T-helper 17 cell (primary cell): ENCODE measurements around the gene ZDHHC7. TPM values are rescaled to one million over a fixed set of nuclear protein-coding genes. Genes with fewer than 3 reads are reported as not detected.
A peak's percentile ranks its signal among the peaks of the same experiment; 100 is the strongest.
"Not testable (repeated sequence)": the region's sequence is repeated elsewhere in the genome, so short reads cannot be mapped to it uniquely, and the experiment has no call there.

Experiments
- ATAC-seq: fragments of 150-1000 bp; cut with Tn5 transposase; 2 replicates; pipeline ENCODE4 v1.10.0; 2021; ENCODE audit warnings: mild to moderate bottlenecking, moderate library complexity
- DNase-seq, 3 donors: peaks; one replicate each; pipeline versions ENCODE4 v3.0.0 to v3.0.0-alpha.2; 2020 to 2021
- H3K9me3 ChIP-seq: one replicate; pipeline ENCODE4 v1.7.0; 2013; ENCODE audit warnings: low read length, mild to moderate bottlenecking; ENCODE audit not compliant: control insufficient read depth, poor library complexity, severe bottlenecking
- H3K27ac Mint-ChIP-seq: one replicate; pipeline ENCODE4 v1.8.0; 2022; ENCODE audit warnings: mild to moderate bottlenecking, moderate library complexity, mixed read lengths
- H3K27me3 Mint-ChIP-seq: one replicate; pipeline ENCODE4 v1.8.0; 2022; ENCODE audit warnings: mixed read lengths
- H3K36me3 Mint-ChIP-seq: one replicate; pipeline ENCODE4 v1.8.0; 2022; ENCODE audit warnings: low read depth, mixed read lengths
- H3K4me1 Mint-ChIP-seq: one replicate; pipeline ENCODE4 v1.8.0; 2022; ENCODE audit warnings: mild to moderate bottlenecking, mixed read lengths
- H3K4me3 Mint-ChIP-seq: one replicate; pipeline ENCODE4 v1.8.0; 2022; ENCODE audit warnings: mild to moderate bottlenecking, moderate library complexity, mixed read lengths
- total RNA-seq, 4 donors: library from RNA in 2 of 4; stranded (reverse) in 2 of 4; gene quantifications; one replicate each; pipeline ENCODE4 v1.2.3 and lab custom pipeline; 2022 to 2026

ZDHHC7 gene
- total RNA-seq (10 to 100 TPM; 35.4 to 46.6 TPM), total RNA-seq (lab: John Stamatoyannopoulos, UW) (43.5 to 80.5 reads per million in 2 donors)

- Mint-ChIP-seq H3K4me1 (peaks cover 22% of the 10 kb centered on the region), H3K27ac (peak within 1 kb of the TSS; percentile 99), H3K36me3 (peaks cover 12% of the 10 kb centered on the region), H3K4me3 (peak within 1 kb of the TSS; percentile 100), H3K27me3 (no peaks in the 10 kb centered on the region)
- peak; percentile 78 to 83 (median 79) for DNase-seq
- H3K9me3 ChIP-seq = no peaks in the 10 kb centered on the region
- ATAC-seq = peak; percentile 95
Observed at GRCh38 chr16:85010931-85011845, at the start of gene ZDHHC7. ZDHHC7 (minus strand) TSS chr16:85011535; CDS start chr16:84990618, 20,917 bp downstream.

GRCh38 chr16:85058909-85059308, 47.6 kb upstream of the ZDHHC7 start:
- peaks cover 38% of the 10 kb centered on the region for H3K4me1 Mint-ChIP-seq
- ATAC-seq (no peak), DNase-seq (no peak)
- no peak overlapping the region for H3K27ac Mint-ChIP-seq
- no peaks in the 10 kb centered on the region for H3K36me3 Mint-ChIP-seq
- H3K4me3 Mint-ChIP-seq = no peak overlapping the region
- H3K27me3 Mint-ChIP-seq = no peaks in the 10 kb centered on the region
- H3K9me3 ChIP-seq = no peaks in the 10 kb centered on the region

GRCh38 chr16:85057948-85058347, 46.6 kb upstream of the ZDHHC7 start:
- no peaks in the 10 kb centered on the region for H3K9me3 ChIP-seq
- ATAC-seq = no peak
- no peak for DNase-seq
- Mint-ChIP-seq H3K4me3 (peak overlapping the region; percentile 12), H3K27me3 (no peaks in the 10 kb centered on the region), H3K36me3 (no peaks in the 10 kb centered on the region), H3K27ac (peak overlapping the region; percentile 98), H3K4me1 (peaks cover 38% of the 10 kb centered on the region)

- H3K9me3 ChIP-seq = no peaks in the 10 kb centered on the region
- peak overlapping the region; percentile 89 for H3K4me3 Mint-ChIP-seq
- peak overlapping the region; percentile 98 for H3K27ac Mint-ChIP-seq
- no peak for DNase-seq
- ATAC-seq = no peak
- no peaks in the 10 kb centered on the region for H3K36me3 Mint-ChIP-seq
- no peaks in the 10 kb centered on the region for H3K27me3 Mint-ChIP-seq
- peaks cover 35% of the 10 kb centered on the region for H3K4me1 Mint-ChIP-seq
Observed at GRCh38 chr16:85057212-85057889, 46.0 kb upstream of the ZDHHC7 start.

GRCh38 chr16:85056211-85056748, 44.9 kb upstream of the ZDHHC7 start:
- H3K9me3 ChIP-seq = no peaks in the 10 kb centered on the region
- H3K4me3 Mint-ChIP-seq = peak overlapping the region; percentile 89
- H3K27me3 Mint-ChIP-seq = no peaks in the 10 kb centered on the region
- peaks cover 35% of the 10 kb centered on the region for H3K4me1 Mint-ChIP-seq
- ATAC-seq (no peak), DNase-seq (no peak)
- no peaks in the 10 kb centered on the region for H3K36me3 Mint-ChIP-seq
- peak overlapping the region; percentile 98 for H3K27ac Mint-ChIP-seq

GRCh38 chr16:85055493-85056210, 44.3 kb upstream of the ZDHHC7 start:
- DNase-seq (peak in 2 of 3 donors; percentile 41 to 49), ATAC-seq (peak; percentile 95)
- peak overlapping the region; percentile 98 for H3K27ac Mint-ChIP-seq
- H3K9me3 ChIP-seq = no peaks in the 10 kb centered on the region
- H3K36me3 Mint-ChIP-seq = no peaks in the 10 kb centered on the region
- H3K27me3 Mint-ChIP-seq = no peaks in the 10 kb centered on the region
- peak overlapping the region; percentile 89 for H3K4me3 Mint-ChIP-seq
- peaks cover 37% of the 10 kb centered on the region for H3K4me1 Mint-ChIP-seq

- Mint-ChIP-seq H3K27ac (peak overlapping the region; percentile 98), H3K27me3 (no peaks in the 10 kb centered on the region), H3K4me1 (peaks cover 39% of the 10 kb centered on the region), H3K4me3 (peak overlapping the region; percentile 89), H3K36me3 (no peaks in the 10 kb centered on the region)
- H3K9me3 ChIP-seq = no peaks in the 10 kb centered on the region
- DNase-seq (no peak), ATAC-seq (no peak)
Observed at GRCh38 chr16:85054948-85055492, 43.7 kb upstream of the ZDHHC7 start.

- peak overlapping the region; percentile 98 for H3K27ac Mint-ChIP-seq
- not testable (repeated sequence) for H3K9me3 ChIP-seq, ATAC-seq, H3K27me3 Mint-ChIP-seq, H3K4me3 Mint-ChIP-seq, H3K36me3 Mint-ChIP-seq, DNase-seq
- peaks cover 41% of the 10 kb centered on the region for H3K4me1 Mint-ChIP-seq
Observed at GRCh38 chr16:85054321-85054720, 43.0 kb upstream of the ZDHHC7 start.

GRCh38 chr16:85052536-85052935, 41.2 kb upstream of the ZDHHC7 start:
- Mint-ChIP-seq H3K27me3 (no peaks in the 10 kb centered on the region), H3K4me1 (peaks cover 36% of the 10 kb centered on the region), H3K27ac (no peak overlapping the region), H3K36me3 (no peaks in the 10 kb centered on the region), H3K4me3 (no peak overlapping the region)
- DNase-seq = no peak
- no peak for ATAC-seq
- no peaks in the 10 kb centered on the region for H3K9me3 ChIP-seq

- Mint-ChIP-seq H3K27ac (no peak overlapping the region), H3K27me3 (no peaks in the 10 kb centered on the region), H3K4me1 (peaks cover 37% of the 10 kb centered on the region), H3K4me3 (no peak overlapping the region), H3K36me3 (peaks cover under 1% of the 10 kb centered on the region)
- no peak for ATAC-seq
- H3K9me3 ChIP-seq = no peaks in the 10 kb centered on the region
- DNase-seq = no peak
Observed at GRCh38 chr16:85051683-85052082, 40.3 kb upstream of the ZDHHC7 start.

- Mint-ChIP-seq H3K4me3 (no peak overlapping the region), H3K4me1 (peaks cover 36% of the 10 kb centered on the region), H3K36me3 (peaks cover 4% of the 10 kb centered on the region), H3K27ac (no peak overlapping the region), H3K27me3 (no peaks in the 10 kb centered on the region)
- no peaks in the 10 kb centered on the region for H3K9me3 ChIP-seq
- DNase-seq (no peak), ATAC-seq (no peak)
Observed at GRCh38 chr16:85051067-85051581, 39.8 kb upstream of the ZDHHC7 start.

- H3K9me3 ChIP-seq = no peaks in the 10 kb centered on the region
- Mint-ChIP-seq H3K27ac (no peak overlapping the region), H3K4me3 (no peak overlapping the region), H3K4me1 (peaks cover 26% of the 10 kb centered on the region), H3K27me3 (no peaks in the 10 kb centered on the region), H3K36me3 (peaks cover 4% of the 10 kb centered on the region)
- ATAC-seq (no peak), DNase-seq (no peak)
Observed at GRCh38 chr16:85049706-85050305, 38.5 kb upstream of the ZDHHC7 start.
